Pancreas (tissue), 10 donors: ENCODE measurements around the gene PRDM1. TPM values are rescaled to one million over a fixed set of nuclear protein-coding genes. Genes with fewer than 3 reads are reported as not detected.

ENCODE experiments used
- ATAC-seq, 4 donors: fragments of 200-7000 bp; cut with Tn5 transposase; one replicate each; pipeline versions ENCODE4 v1.8.0 to v1.9.1; 2020; ENCODE audit warnings: mild to moderate bottlenecking in 4 of 4, moderate library complexity in 4 of 4
- DNase-seq, 6 donors: peaks; one replicate each; pipeline ENCODE4 v3.0.0-alpha.2; 2020
- FAIRE-seq: peaks from 2 replicates; lab custom pipeline; 2012; peaks lifted over from hg19 to GRCh38; lab: Jason Lieb, UNC
- H3K27ac ChIP-seq, 4 donors: fragments of 200-600 bp; sonication (generic); 1 replicate in 3 of 4; 2 replicates in 1 of 4; pipeline versions ENCODE4 v1.5.0 to v1.8.0; 2020
- H3K27me3 ChIP-seq, 4 donors: fragments of 200-600 bp; one replicate each; pipeline ENCODE4 v1.8.0; 2021
- H3K36me3 ChIP-seq, 3 donors: fragments of 200-600 bp; sonication (generic) in 1 of 3; one replicate each; pipeline versions ENCODE4 v1.5.0 to v1.8.0; 2020 to 2021
- H3K4me1 ChIP-seq, 3 donors: fragments of 200-600 bp; one replicate each; pipeline ENCODE4 v1.8.0; 2021
- H3K4me3 ChIP-seq, 4 donors: fragments of 200-600 bp; sonication (generic) in 2 of 4; one replicate each; pipeline versions ENCODE4 v1.5.0 to v1.8.0; 2020 to 2021
- H3K9me3 ChIP-seq, 4 donors: fragments of 200-600 bp; one replicate each; pipeline ENCODE4 v1.8.0; 2021
- WGBS, 2 donors: extraction: QIAGEN DNeasy Blood & Tissue Kit; methylation state at CpG; one replicate each; pipeline ENCODE4 v1.1.7; 2013; 5-methylcytosine and 5-hydroxymethylcytosine counted together
- intact Hi-C, 3 donors: fragments of 100-400 bp; cut with DNase I; formaldehyde crosslinking; loops; one replicate each; pipeline versions ENCODE4 v1.11.1 to v1.14.2; 2022
- polyA plus RNA-seq, 2 donors: library from polyadenylated mRNA; stranded (reverse); fragments of 200-250 nt; gene quantifications; one replicate each; pipeline ENCODE4 v1.2.3, GENCODE V29; 2013
- total RNA-seq, 6 donors: library from RNA; stranded (reverse); fragmentation: NEBNext Ultra II Directional in 4 of 6; extraction: Animal tissue kit (Norgen Biotek cat#: 25700) in 4 of 6; gene quantifications; one replicate each; pipeline versions ENCODE4 v1.2.1 to v1.2.4, GENCODE V29; 2021 to 2023
- TF ChIP-seq, protein P1 (sequence below), 4 donors: fragments of 200-600 bp; sonication (generic) in 3 of 4; IDR thresholded peaks; one replicate each; pipeline versions ENCODE4 v1.5.0 to v1.8.0; 2021; ENCODE audit warnings: antibody characterized with exemption in 4 of 4
- donor health status: healthy with polysubstance abuse.
- donor health status: DM: no; HTN: no; CAD: no; lungs with moderate emphysema.
- donor health status: DM: no; HTN: no; CAD: no.
- donor health status: control.
- donor health status: control.
- donor health status: Bipolar disorder and iron deficiency.
- donor health status: DM: yes; HTN: yes; CAD: no.
- donor health status: DM: no; HTN: no; CAD: no.
- donor health status: DM: no; HTN: no; CAD: no.
- donor health status: DM: yes; HTN: yes; CAD: no.

The PRDM1 gene
- total and polyA plus RNA-seq, 8 donors: 0.30 to 5.5 (median 0.96) TPM

DNA sequence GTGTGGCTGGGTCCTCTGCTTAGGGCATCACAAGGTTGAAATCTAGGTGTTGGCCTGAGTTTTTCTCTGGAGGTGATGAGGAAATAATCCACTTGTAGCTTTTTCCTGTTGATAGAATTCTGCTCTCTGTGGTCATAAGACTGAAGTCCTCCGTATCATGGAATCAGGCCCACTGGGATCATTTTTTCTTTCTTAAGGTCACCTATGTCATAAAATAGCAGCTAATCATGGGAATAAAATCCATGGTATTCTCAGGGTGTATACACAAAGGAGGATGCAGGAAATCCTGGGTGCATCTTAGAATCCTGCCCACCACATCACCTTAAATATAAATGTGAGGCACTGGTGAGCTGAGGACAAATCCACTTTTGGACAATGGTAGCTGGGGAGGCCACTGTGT, 72.7 kb downstream of the PRDM1 start:
- TF ChIP-seq, protein P1, sequence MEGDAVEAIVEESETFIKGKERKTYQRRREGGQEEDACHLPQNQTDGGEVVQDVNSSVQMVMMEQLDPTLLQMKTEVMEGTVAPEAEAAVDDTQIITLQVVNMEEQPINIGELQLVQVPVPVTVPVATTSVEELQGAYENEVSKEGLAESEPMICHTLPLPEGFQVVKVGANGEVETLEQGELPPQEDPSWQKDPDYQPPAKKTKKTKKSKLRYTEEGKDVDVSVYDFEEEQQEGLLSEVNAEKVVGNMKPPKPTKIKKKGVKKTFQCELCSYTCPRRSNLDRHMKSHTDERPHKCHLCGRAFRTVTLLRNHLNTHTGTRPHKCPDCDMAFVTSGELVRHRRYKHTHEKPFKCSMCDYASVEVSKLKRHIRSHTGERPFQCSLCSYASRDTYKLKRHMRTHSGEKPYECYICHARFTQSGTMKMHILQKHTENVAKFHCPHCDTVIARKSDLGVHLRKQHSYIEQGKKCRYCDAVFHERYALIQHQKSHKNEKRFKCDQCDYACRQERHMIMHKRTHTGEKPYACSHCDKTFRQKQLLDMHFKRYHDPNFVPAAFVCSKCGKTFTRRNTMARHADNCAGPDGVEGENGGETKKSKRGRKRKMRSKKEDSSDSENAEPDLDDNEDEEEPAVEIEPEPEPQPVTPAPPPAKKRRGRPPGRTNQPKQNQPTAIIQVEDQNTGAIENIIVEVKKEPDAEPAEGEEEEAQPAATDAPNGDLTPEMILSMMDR (IDR thresholded peaks at IDR 0.05): no peak
- Histone ChIP-seq H3K27ac (no peak overlapping the region), H3K4me1 (no peaks in the 10 kb centered on the region), H3K36me3 (no peaks in the 10 kb centered on the region), H3K4me3 (no peak overlapping the region), H3K9me3 (no peaks in the 10 kb centered on the region), H3K27me3 (no peaks in the 10 kb centered on the region)
- intact Hi-C loops: no loop called here
- DNase-seq: no peak
- no peak for ATAC-seq
- 23 to 95% methylated on average over 1 of the region's 1 CpG for WGBS, 2 donors
- no peak for FAIRE-seq

Other genes starting within 250 kb of the PRDM1 start
- 10 to 100 TPM in 4 of 6 donors, 1 to 10 TPM in 2; 8.9 to 15.7 (median 11.5) TPM for gene ATG5, start 239.4 kb downstream of the PRDM1 start, total RNA-seq
- gene ATG5, start 239.4 kb downstream of the PRDM1 start, polyA plus RNA-seq: 10 to 100 TPM in 1 of 2 donors, 1 to 10 TPM in 1; 8.2 to 10.4 TPM